GM19397 (cell line): ENCODE data around the gene PODXL.
"Not testable (repeated sequence)": the region's sequence is repeated elsewhere in the genome, so short reads cannot be mapped to it uniquely, and the experiment has no call there.

Source experiments
- ATAC-seq: cut with Tn5 transposase; IDR thresholded peaks from one replicate; pipeline ENCODE4 v1.9.1; 2021; ENCODE audit warnings: mild to moderate bottlenecking, moderate library complexity; ENCODE audit not compliant: unreplicated experiment

Gene PODXL

DNA sequence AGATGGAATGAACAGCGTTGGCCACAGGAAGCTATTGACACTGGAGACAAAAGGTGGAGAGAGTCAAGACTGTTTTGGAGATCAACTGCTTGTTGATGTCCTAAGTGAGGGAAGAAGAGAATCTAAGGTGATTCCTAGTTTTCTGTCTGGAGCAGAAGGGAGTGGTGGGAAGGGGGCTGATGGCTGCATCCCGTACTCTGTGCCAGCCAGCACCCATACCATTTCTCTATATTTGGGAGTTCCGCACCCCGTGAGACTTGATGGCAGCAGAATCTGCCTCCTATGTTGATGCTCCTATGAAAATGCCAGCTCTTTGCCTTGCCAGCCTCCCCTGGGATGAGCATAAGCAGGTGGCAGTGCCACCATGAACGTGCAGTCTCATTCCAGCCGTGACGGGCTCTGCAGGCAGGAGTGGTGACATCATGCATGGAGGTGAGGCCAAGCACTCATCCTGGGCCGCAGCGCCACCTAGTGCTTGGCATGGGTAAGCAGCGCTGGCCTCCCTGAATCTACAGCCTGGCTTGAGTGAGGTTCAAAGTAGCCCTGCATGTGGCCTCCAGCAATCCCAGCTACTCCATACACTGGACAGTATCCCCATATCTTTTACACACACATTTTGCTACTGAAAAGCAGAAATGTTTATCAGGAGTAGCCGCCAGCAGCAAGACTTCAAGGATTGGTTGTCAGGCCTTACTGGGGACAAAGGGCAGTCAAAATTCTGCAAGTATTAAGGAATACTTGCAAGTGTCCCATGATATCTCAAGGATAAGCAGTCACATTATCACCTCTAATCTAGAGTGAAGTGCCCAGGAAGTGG, 43.0 kb downstream of the PODXL start:
- ATAC-seq, result peak; percentile 92

DNA sequence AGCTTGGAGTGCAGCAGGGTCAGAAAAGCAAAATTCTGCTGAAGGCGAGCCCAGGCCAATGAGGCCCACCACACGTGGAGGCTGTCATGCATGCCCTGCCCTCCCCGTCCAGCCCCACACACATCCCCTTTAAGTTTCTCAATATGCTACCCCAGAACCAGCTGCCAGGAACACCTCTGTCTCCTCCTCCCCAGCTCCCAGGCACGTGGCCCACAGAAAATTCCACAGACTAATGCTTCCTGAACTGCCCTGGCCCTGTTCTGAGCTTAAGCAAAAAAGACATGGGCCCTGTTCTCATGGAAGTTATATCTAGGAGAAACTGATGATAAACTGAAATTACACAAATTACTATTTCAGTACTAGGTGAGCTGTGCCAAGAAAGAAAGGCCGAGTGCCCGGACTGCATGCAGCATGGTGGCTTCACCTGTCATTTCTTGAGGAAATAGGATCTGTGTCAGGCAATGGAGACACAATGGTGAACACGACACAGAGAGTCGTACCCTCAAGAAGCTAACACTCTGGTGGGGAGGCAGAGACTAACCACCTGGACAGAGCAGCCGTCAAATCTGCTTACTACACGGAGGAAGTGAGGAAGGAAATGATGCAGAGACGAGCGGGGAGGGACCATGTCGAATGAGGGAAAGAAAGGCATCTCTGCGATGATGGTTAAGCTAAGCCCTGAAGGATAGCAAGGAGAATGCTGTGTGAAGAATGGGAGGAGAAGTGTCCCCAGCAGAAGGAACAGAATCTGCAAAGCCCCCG, 44.5 kb downstream of the PODXL start:
- no peak for ATAC-seq

DNA sequence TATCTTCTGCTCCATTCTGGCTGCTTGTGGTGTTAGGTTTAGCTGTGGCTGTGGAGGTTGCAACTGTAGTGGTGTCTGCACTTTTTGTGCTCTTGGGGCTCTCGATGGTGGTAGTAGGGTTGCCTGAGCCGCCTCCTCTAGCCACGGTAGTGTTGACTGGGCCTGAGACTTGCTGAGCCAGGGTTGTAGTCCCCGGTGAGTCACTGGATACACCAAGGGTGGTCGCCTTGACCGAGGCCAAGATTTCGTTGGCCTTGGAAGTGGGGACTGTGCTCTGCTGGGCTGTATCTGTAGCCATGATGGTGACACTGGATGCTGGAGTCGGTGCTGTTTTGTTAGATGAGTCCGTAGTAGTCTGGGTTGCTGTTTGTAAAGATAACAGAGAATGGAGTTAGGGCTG, 45.4 kb downstream of the PODXL start:
- ATAC-seq, result no peak

DNA sequence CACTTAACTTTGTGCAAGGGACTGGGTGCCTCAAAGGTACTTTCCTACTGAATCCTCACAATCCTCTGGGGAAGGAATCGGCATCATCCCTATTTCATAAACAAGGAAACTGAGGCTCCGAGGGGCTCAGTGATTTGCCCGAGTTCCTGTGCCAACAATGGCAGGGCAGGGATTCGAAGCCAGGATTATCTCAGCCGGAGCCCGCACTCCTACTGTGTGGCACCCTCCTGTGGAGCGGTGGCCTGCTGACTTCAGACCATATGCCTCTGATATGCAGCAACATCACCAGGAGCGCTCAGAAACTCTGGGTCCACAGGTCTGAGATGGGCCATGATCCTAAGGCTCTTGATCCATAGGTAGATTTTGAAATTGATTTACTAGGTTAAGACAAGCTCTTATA, 46.6 kb downstream of the PODXL start:
- no peak for ATAC-seq

DNA sequence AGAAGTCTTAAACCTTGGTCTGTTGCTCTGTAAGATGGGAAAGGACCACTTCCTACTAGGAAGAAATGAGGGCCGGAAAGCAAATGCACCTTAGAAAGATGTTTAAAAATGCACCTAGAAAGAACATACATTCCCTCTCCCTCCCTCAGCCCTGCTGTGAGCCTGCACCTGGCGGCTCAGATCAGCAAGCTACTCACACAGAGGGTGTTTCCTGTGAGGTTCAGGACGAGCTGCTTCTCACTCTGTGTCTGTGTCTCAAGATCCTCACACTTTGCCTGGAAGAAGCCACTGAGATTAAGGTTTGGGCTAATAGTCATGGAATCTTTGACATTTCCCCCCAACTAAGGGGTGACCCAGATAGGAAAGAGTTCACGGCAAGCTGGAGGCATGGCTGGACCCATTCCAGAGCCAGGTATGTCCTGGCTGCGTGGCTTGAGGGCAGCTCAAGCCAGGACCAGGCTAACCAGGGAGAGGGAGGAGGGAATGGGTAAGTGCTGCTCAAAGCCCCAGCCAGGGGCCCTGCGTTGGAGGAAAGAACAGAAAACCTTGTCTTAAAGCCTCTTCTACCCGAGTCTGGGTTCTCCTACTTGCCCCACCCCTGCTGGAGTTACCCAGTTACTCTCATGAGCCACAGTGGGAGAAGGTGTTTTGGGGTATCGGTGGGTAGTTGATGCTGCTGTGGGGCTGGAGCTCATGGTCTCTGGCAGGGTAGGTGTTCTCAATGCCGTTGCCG, 47.5 kb downstream of the PODXL start:
- no peak for ATAC-seq

DNA sequence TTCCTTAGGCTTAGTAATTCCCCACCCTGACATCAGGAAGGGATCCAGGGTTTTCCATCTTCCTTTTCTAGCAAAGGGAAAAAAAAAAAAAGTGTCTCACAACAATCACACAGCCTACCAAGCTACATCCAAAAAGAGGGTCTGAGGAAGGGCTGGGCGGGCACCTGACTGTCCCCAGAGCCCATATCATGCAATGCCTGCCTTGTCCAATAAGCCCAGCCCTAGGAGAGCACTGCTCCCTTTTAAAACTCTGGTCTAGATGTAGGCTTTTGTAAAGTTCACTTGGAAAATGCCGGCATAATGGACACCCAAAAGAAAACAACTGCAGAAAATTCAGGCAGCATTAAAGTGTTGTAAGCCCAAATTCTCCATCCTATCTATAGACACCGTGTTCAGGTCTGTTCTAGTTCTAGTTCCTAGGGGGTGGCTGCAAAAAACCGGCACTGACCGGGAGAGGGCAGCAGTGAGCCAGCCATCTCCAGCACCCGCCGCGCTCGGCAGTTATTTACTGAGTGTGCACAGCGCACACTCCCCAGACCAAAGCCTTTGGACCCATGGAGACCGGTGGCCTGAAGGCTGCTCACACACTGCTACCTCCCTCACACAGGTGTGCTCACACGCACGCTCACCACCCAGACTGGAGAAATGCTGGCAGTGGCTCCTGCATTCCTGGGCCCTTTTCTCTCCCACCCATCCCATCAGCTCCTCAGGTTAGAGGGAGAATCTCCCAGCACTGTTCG, 48.7 kb downstream of the PODXL start:
- peak; percentile 81 for ATAC-seq

DNA sequence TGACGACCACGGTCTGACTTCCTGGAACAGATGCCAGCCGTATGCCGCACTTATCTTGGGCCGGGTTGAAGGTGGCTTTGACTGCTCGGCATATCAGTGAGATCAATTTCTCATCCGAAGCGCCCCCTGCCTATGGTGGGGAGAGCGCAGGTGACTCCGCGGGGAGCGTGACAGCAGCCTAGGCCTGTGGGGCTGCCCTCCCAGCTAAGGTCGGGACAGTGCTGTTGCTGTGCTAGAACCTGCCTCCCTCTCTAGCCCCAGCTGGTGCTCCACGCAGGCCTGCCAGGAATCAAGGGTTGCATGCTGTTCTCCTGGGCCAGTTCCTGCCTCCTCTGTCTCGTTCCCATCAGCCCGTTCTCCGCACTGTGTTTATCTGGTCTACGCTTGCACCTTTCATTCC, 49.8 kb downstream of the PODXL start:
- ATAC-seq, result no peak

DNA sequence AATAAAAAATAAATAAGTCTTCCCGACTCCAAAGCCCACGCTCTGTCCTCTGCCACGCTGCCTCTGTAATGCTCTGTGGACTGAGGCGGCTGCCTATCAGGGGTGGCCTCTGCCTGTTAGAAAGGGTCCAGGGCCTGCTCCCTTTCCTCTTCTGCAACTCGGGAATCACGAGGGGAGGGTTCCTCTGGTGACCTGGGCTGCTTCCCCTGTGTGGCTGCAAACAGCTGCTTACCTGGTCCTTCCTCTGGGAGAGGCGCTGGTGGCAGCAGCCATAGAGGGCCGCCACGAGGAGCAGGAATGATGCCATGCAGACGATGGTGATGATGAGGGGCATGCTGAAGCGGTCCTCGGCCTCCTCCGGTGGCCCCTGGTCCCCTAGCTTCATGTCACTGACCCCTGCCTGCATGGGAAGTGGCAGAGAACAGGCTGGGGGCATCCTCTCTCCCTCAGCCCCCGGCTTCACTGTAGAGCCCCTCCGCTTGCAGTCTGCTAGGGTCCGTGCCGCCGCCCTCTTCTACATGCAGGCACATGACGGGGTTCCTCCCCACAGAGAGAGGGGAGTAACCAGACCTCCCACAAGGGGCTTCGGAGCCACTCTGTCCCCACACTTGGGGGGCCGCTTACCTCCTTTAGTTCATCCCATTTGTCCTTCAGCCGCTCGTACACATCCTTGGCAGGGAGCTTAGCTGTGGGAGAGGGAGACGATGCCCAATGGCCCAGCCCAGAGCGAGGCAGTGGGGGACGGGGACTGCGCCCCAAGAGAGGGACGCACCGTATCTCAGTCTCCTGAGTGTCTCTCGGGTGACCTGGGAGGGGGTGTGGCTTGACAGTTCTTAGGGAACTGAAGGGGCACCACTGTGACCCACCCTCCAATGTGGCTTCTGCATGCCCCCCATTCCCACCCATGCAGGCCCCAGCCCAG, 50.5 kb downstream of the PODXL start:
- no peak for ATAC-seq

DNA sequence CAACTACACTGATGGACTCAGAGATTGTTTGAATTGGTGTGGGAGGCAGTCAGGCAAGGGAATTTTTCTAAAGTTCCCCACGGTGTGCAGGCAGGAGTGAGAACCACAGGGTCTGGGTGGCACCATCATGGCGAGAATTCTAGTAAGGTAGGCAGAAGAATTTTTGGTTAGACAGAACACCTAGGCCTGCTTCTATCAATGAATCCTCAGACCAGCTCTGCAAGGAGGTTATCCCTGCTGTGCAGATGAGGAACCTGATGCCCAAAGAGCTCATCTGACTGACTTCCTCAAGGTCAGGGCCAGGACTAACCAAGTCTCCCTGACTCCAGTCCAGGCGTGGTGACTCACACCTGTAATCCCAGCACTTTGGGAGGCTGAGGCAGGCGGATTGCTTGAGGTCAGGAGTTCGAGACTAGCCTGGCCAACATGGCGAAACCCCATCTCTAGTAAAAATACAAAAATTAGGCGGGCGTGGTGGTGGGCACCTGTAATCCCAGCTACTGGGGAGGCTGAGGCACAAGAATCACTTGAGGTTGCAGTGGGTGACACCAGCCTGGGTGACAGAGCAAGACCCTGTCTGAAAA, 51.3 kb downstream of the PODXL start:
- ATAC-seq, result not testable (repeated sequence)

DNA sequence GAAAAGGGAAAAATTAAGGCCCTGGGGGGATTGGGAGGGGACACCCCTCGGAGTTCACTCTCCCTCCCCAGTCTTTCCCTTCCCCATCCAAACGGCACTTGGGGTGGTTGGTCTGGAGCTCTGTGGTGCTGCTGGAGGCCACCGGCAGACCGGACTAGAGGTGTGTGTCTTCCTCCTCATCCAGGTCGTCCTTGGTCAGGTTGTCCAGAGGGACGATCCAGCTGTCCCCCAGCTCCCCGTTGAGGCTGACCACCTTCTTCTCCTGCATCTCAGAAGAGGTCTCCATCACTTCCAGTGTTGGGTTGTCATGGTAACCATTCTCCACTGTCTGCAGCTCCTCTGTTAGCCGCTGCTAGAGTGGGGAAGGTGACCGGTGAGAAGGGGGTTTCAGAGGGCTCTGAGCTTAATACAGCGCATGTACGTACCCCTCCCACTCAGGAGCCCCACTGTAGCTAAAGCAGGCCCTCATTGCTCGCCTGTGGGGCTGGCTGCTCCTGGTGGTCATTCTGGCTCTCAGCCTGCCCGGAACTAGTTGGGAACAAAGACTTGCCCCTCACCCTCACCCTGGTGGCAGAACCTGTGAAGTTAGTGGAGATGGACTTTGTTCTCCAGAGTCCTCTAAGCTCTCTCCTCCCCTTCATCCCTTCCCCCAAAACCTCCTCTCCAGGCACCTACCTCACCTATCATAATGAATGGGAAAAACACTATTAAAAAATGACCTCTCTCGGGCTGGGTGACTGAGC, 52.1 kb downstream of the PODXL start:
- no peak for ATAC-seq

DNA sequence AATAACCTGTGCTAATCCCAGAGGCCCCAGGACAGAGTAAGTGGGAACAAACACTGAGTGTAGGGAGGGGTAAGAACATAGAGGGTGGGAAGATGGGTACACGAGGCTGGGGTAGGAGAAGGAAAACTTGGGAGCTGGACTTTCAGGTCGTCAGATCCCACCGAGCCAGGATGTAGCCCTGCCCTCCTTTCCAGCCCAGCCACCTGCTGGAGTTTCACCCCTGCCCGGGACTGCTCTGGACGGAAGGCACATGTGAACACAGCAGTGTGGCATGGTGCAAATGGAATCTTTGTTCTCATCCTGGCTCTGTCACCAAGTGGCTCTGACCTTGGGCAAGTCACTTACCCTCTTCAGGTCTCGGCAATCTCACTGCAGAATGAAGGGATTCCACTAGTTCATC, 52.8 kb downstream of the PODXL start:
- ATAC-seq, result no peak

DNA sequence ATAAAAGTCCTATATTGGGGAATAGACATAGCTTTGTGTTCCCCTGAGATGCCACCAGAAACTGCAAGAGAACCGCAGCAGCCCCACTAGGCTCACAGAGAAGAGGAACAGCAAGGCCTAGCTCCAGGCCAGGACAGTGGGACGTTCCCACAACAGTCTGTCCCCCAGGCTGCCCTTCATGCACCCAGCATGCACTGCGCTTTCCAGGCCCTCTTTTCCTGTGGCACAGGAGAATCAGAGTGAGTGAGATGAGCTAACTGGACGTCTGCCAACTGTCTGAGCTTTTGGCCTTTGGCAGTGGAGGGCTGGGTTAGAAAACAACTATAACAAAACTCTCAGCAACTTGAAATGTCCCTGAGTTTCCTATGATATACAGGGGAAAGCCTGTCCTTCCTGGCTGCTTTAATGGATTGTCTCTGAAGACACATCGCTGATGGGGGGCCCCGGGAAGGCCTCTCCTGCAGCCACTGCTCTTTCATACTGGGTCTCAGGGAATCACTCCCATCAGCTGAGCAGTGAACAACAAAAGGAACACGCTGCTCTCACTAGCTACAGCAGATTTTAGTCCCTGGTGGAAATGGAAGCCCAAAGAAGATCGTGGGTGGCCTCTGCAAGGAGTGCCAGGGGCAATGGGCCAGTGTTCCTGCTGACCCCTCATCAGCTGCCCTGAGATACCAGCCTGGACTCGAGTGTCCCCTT, 53.5 kb downstream of the PODXL start:
- ATAC-seq, result no peak

DNA sequence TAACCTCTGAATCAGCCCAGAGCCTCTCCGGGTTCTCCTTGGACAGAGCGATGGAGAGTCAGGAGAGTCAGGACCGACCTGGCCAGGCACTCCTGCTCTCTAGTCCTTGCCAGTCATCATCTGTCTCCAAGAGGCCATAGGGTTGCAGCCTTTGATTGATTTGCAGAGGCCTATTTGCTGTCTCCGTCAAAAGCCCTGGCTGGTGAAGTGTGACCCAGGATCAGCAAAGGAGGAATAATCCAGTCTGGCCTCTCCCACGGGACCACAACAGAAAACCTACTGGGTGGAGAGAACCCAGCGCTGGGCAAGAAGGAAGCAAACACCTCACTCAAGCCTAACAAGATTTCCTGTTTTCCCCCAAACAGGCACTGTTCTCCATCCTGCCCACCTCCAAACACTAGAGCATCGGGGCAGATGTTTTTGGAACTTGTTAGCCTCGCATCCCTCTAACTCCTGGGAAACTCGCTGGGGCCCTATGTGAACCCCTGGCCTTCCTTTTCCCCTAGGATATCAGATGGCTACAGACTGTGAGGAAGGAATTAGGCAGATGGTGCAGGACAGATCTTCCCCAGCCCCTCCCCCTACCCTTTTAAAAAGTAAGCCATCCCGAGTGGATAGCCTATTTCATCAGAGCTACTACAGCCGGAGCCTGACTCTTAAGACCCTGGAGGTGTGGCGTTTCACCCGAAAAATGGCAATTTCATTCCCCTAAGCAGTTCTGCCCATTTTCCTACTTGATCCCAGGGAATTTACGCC, 54.3 kb downstream of the PODXL start:
- ATAC-seq, result no peak

DNA sequence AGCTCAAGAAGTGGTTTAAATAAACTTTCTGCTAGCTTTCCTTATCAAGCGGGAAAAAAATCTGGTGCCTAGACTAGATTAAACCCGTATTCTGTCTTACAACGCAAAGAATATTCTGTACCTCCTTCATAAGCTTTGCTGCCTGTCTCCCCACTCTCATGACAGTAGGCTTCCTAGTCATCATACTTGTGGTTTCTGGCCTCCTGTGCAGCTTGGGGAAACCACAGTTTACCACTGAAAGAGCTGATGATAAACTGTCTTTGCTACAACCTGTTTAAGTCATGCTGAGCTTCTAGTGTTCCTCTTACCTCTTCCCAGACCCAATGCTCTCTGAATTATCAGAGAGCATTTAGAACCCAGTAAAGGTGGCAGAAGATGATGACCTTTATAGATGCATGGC, 55.0 kb downstream of the PODXL start:
- peak; percentile 83 for ATAC-seq

DNA sequence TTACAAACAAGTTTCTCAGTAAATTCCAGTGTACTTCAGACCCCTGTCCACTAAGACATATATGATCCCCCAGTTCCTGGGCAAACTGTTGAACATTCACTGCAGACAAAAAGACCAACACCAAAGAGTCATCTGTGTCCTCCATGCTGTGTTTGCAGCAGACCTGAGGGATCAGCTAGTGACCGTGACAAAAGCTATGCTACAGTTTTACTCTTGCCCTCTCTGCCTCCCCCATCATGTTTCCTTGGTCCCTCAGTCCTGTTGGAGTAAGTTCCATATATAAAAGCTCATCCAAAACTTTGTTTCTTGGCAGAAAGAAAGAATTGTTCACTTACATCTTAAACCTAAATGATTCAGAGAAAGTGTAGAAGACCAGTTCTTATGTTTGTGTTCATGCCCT, 56.1 kb downstream of the PODXL start:
- ATAC-seq, result no peak

DNA sequence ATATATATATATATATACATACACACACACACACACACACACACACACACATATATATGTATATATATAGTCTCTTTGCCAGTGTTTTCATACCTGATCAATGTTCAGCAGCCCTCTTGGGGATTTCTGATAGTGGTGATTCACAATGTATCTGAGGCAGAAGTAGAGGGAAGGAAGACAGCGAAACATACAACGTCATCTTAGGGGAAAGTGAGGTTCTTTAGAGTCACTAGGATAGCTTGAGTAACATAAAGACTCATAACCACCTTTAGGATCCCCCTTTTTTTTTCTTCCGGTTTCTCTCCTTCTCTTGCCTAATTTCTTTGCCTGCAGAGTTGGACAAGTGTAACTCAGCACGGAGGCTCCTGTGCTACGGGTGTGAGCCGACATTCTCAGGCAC, 56.6 kb downstream of the PODXL start:
- ATAC-seq, result no peak

DNA sequence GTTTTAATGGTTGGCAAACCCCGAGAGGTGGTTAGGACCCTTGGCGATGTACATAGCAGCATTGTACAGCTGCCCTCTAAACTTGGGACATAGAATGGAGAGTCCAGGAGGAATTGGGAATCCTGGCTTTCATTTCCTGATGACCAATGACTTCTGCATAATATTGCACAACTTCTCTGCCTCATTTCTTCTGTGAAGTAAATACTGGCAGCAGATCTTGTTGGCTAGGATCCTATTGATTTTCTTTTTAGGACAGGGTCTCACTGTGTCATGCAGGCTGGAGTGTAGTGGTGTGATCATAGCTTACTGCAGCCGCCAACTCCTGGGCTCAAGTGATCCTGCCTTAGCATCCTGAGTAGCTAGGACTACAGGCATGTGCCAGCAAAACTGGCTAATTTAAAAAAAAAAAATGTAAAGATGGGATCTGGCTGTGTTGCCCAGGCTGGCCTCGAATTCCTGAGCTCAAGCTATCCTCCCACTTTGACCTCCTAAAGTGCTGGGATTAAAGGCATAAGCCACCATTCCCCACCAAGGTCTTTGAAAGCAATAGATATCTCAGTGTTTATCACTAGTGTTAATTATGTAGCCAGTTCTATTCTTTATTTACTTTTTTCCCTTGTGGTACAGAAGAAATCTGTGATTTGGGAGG, 58.1 kb downstream of the PODXL start:
- no peak for ATAC-seq
